Naive thymus-derived CD4-positive, alpha-beta T cell (primary cell): Measurements from ENCODE around the gene GRAMD1A. TPM values are rescaled to one million over a fixed set of nuclear protein-coding genes. Genes with fewer than 3 reads are reported as not detected.

ENCODE experiments used
- ATAC-seq: fragments of 150-1000 bp; cut with Tn5 transposase; 2 replicates; pipeline ENCODE4 v1.10.0; 2021; ENCODE audit warnings: mild to moderate bottlenecking, moderate library complexity
- CTCF ChIA-PET: fragments of 350-600 bp; sonication (Branson Sonifier 250); formaldehyde crosslinking; loops from one replicate; lab custom pipeline; 2021; ENCODE audit warnings: antibody characterized with exemption; lab: Charles Lee
- POLR2A ChIA-PET: fragments of 350-600 bp; sonication (Branson Sonifier 250); formaldehyde crosslinking; loops from one replicate; lab custom pipeline; 2021; ENCODE audit warnings: antibody characterized with exemption, inconsistent platforms; lab: Charles Lee
- DNase-seq, 9 donors: peaks; one replicate each; pipeline versions ENCODE4 v3.0.0 to v3.0.0-alpha.2; 2020 to 2022; ENCODE audit warnings: mixed read lengths in 1 of 9
- H3K27ac ChIP-seq: one replicate; pipeline ENCODE4 v1.7.0; 2013; ENCODE audit warnings: mild to moderate bottlenecking, low read depth, low read length, moderate library complexity
- H3K27me3 ChIP-seq, 2 donors: one replicate each; pipeline ENCODE4 v1.7.0; 2013; ENCODE audit warnings: low read length in 2 of 2, mild to moderate bottlenecking in 2 of 2, moderate library complexity in 2 of 2; ENCODE audit not compliant: control insufficient read depth in 2 of 2, insufficient read depth in 2 of 2
- H3K36me3 ChIP-seq, 3 experiments: 1 replicate in 2 of 3; 2 replicates in 1 of 3; pipeline ENCODE4 v1.7.0; 2013; ENCODE audit warnings: low read length in 3 of 3, mild to moderate bottlenecking in 3 of 3, moderate library complexity in 1 of 3; ENCODE audit not compliant: insufficient read depth in 3 of 3, control insufficient read depth in 2 of 3
- H3K4me1 ChIP-seq, 2 donors: one replicate each; pipeline ENCODE4 v1.7.0; 2013; ENCODE audit warnings: low read length in 2 of 2, mild to moderate bottlenecking in 2 of 2, moderate library complexity in 1 of 2; ENCODE audit not compliant: control insufficient read depth in 2 of 2, insufficient read depth in 2 of 2
- H3K4me3 ChIP-seq: 2 replicates; pipeline ENCODE4 v1.7.0; 2013; ENCODE audit warnings: mild to moderate bottlenecking, low read length
- H3K9me3 ChIP-seq, 3 experiments: 1 replicate in 2 of 3; 2 replicates in 1 of 3; pipeline ENCODE4 v1.7.0; 2013; ENCODE audit warnings: low read length in 3 of 3; ENCODE audit not compliant: control insufficient read depth in 2 of 3
- H3K27ac Mint-ChIP-seq, 9 donors: one replicate each; pipeline ENCODE4 v1.8.0; 2020 to 2022; ENCODE audit warnings: mixed read lengths in 9 of 9, mild to moderate bottlenecking in 8 of 9, moderate library complexity in 5 of 9, inconsistent platforms in 2 of 9
- H3K27me3 Mint-ChIP-seq, 5 donors: one replicate each; pipeline ENCODE4 v1.8.0; 2021 to 2022; ENCODE audit warnings: mixed read lengths in 5 of 5, mild to moderate bottlenecking in 1 of 5
- H3K36me3 Mint-ChIP-seq, 5 donors: one replicate each; pipeline ENCODE4 v1.8.0; 2020 to 2022; ENCODE audit warnings: mixed read lengths in 5 of 5, mild to moderate bottlenecking in 3 of 5, inconsistent platforms in 1 of 5
- H3K4me1 Mint-ChIP-seq, 7 donors: one replicate each; pipeline ENCODE4 v1.8.0; 2020 to 2022; ENCODE audit warnings: mixed read lengths in 7 of 7, mild to moderate bottlenecking in 3 of 7, inconsistent platforms in 1 of 7
- H3K4me3 Mint-ChIP-seq, 10 donors: one replicate each; pipeline ENCODE4 v1.8.0; 2020 to 2022; ENCODE audit warnings: mild to moderate bottlenecking in 10 of 10, mixed read lengths in 10 of 10, moderate library complexity in 6 of 10, inconsistent platforms in 2 of 10
- H3K9me3 Mint-ChIP-seq, 11 donors: one replicate each; pipeline ENCODE4 v1.8.0; 2020 to 2022; ENCODE audit warnings: mixed read lengths in 11 of 11, mild to moderate bottlenecking in 4 of 11, inconsistent platforms in 1 of 11, moderate library complexity in 1 of 11
- intact Hi-C, 2 donors: fragments of 100-400 bp; cut with micrococcal nuclease; formaldehyde crosslinking; loops; one replicate each; pipeline ENCODE4 v1.15.1; 2023
- polyA plus RNA-seq, 2 donors: library from polyadenylated mRNA; unstranded; fragments of 300-500 nt; fragmentation: Illumina TruSeq; gene quantifications; one replicate each; pipeline ENCODE4 v1.2.3, GENCODE V29; 2021
- total RNA-seq, 6 experiments: library from RNA in 5 of 6; stranded (reverse) in 5 of 6; gene quantifications; 1 replicate in 5 of 6; 2 replicates in 1 of 6; pipeline ENCODE4 v1.2.3 and lab custom pipeline; 2021 to 2026

Gene GRAMD1A
- total and polyA plus RNA-seq, 7 experiments from 2014 or later, result 33.6 to 286 (median 167) TPM

DNA sequence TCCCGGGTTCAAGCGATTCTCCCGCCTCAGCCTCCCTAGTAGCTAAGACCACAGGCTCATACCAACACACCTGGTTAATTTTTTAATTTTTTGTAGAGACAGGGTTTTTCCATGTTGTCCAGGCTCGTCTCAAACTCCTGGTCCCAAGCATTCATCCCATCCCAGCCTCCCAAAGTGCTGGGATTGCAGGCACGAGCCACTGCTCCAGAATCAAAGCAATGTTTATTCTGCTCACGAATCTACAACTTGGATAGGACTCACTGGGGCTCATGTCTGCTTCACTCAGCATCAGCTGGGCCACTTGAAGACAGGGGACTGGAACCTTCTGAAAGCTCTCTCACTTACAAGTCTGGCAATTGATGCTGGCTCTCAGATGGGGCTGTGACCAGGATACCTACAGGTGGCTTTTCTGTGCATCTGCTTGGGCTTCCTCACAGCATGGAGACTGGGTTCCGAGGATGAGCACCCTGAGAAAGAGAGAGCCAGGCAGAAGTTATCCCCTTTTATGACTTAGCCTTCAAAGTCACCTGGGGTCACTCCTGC, 27.9 kb upstream of the GRAMD1A start:
- Mint-ChIP-seq H3K36me3 (peaks cover 0 to 8% (median 7%) of the 10 kb centered on the region in 5 donors), H3K4me1 (peaks cover 6 to 34% (median 26%) of the 10 kb centered on the region in 7 donors), H3K9me3 (peaks cover 0 to 32% (median 11%) of the 10 kb centered on the region in 11 donors), H3K4me3 (no peak overlapping the region), H3K27ac (peak overlapping the region in 2 of 9 donors; percentile 16 to 86), H3K27me3 (peaks cover 0 to 10% (median 0%) of the 10 kb centered on the region in 5 donors)
- Histone ChIP-seq H3K9me3 (peaks cover 0 to 16% (median 0%) of the 10 kb centered on the region in 3 experiments), H3K36me3 (no peaks in the 10 kb centered on the region), H3K27ac (no peak overlapping the region), H3K4me3 (no peak overlapping the region), H3K27me3 (no peaks in the 10 kb centered on the region), H3K4me1 (peaks cover 8 to 9% of the 10 kb centered on the region in 2 donors)
- DNase-seq, result no peak
- CTCF ChIA-PET, result interaction anchor here (0.6 to 8.2 kb wide), 11 partner anchors 10 to 95 kb away, joined by 3 to 138 read pairs (median 4); partner anchors contain the start of gene GRAMD1A
- no peak for ATAC-seq
- POLR2A ChIA-PET, result interaction anchor here (0.7 to 13.6 kb wide), 11 partner anchors 9 to 169 kb away, joined by 3 to 134 read pairs (median 4); partner anchors contain the start of gene GRAMD1A
- intact Hi-C loops, result loop anchor here (2.0 to 5.0 kb wide), 5 partner anchors 31 to 240 kb away; partner anchors contain the start of gene ZNF181 (in 1 of the 2)

GRCh38 chr19:34974646-34975045, 25.5 kb upstream of the GRAMD1A start:
- peaks cover 0 to 8% (median 4%) of the 10 kb centered on the region in 5 donors for H3K36me3 Mint-ChIP-seq
- H3K4me3 Mint-ChIP-seq, result peak overlapping the region in 4 of 10 donors; percentile 29 to 91 (median 38)
- Histone ChIP-seq H3K4me3 (no peak overlapping the region), H3K36me3 (no peaks in the 10 kb centered on the region), H3K27me3 (no peaks in the 10 kb centered on the region), H3K27ac (no peak overlapping the region), H3K4me1 (peaks cover 8 to 9% of the 10 kb centered on the region in 2 donors), H3K9me3 (peaks cover 0 to 9% (median 0%) of the 10 kb centered on the region in 3 experiments)
- peaks cover 0 to 7% (median 0%) of the 10 kb centered on the region in 5 donors for H3K27me3 Mint-ChIP-seq
- peak overlapping the region in 4 of 9 donors; percentile 23 to 86 (median 78) for H3K27ac Mint-ChIP-seq
- H3K4me1 Mint-ChIP-seq, result peaks cover 11 to 35% (median 26%) of the 10 kb centered on the region in 7 donors
- DNase-seq, result no peak
- POLR2A ChIA-PET, result interaction anchor here (0.5 to 13.6 kb wide), 8 partner anchors 11 to 237 kb away, joined by 3 to 134 read pairs (median 5); partner anchors contain the start of gene GRAMD1A
- CTCF ChIA-PET, result interaction anchor here (1.1 to 8.2 kb wide), 5 partner anchors 11 to 136 kb away, joined by 3 to 138 read pairs (median 10); no protein-coding TSS in a partner anchor
- ATAC-seq, result no peak
- intact Hi-C loops, result loop anchor here in 1 of 2 donors (5.0 kb wide), 2 partner anchors 122 to 242 kb away; partner anchors contain the start of gene ZNF181
- peaks cover 0 to 14% (median 6%) of the 10 kb centered on the region in 11 donors for H3K9me3 Mint-ChIP-seq

DNA sequence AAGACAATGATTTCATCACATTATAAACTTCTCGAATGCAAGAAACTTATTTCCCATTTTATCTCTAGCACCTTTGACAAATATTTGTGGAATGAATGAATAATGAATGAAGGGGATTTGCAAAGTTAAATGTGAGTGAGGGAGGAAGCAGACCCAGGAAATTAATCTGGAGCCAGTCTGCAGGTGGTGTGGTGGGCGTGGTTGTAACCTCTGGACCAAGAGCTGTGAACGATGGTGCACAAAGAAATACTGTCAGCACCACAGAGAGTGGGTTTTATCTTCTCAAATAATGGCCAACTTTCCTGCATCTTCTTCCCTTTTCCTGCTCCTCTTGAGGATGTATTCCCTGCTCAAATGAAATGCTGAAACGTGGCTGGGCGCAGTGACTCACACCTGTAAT, 25.1 kb upstream of the GRAMD1A start:
- Histone ChIP-seq H3K27me3 (no peaks in the 10 kb centered on the region), H3K4me3 (no peak overlapping the region), H3K9me3 (peaks cover 0 to 9% (median 0%) of the 10 kb centered on the region in 3 experiments), H3K4me1 (peaks cover 8 to 9% of the 10 kb centered on the region in 2 donors), H3K27ac (no peak overlapping the region), H3K36me3 (no peaks in the 10 kb centered on the region)
- no peak for ATAC-seq
- Mint-ChIP-seq H3K4me1 (peaks cover 11 to 35% (median 26%) of the 10 kb centered on the region in 7 donors), H3K9me3 (peaks cover 0 to 14% (median 5%) of the 10 kb centered on the region in 11 donors), H3K27ac (peak overlapping the region in 3 of 9 donors; percentile 17 to 76 (median 23)), H3K4me3 (peak overlapping the region in 3 of 10 donors; percentile 29 to 91 (median 30)), H3K36me3 (peaks cover 0 to 8% (median 4%) of the 10 kb centered on the region in 5 donors), H3K27me3 (peaks cover 0 to 7% (median 0%) of the 10 kb centered on the region in 5 donors)
- CTCF ChIA-PET, result interaction anchor here (1.1 to 8.2 kb wide), 4 partner anchors 11 to 136 kb away, joined by 3 to 138 read pairs (median 20); no protein-coding TSS in a partner anchor
- DNase-seq, result no peak
- POLR2A ChIA-PET, result interaction anchor here (1.5 to 13.6 kb wide), 5 partner anchors 10 to 38 kb away, joined by 5 to 134 read pairs (median 21); partner anchors contain the start of gene GRAMD1A
- intact Hi-C loops, result no loop called here

DNA sequence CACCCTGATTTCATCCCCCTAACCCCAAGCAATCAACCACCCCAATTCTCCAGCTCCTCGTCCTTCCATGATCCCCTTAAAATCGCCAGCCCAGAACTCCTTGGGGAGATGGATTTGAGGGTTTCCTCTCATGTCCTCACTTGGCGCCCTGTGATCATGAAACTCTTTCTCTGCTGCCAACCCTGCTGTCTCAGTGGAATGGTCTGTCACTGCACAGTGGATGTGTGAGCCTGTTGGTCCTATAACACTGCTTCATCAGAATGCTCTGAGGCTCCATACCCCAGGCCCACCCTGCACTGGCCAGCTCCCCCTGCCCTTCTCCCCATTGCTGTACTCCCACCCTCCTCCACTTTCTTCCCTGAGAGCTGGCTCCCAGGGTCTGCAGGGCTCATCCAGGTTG, 23.5 kb upstream of the GRAMD1A start:
- H3K36me3 ChIP-seq, result no peaks in the 10 kb centered on the region
- H3K4me3 ChIP-seq, result no peak overlapping the region
- H3K9me3 ChIP-seq, result peaks cover 0 to 9% (median 0%) of the 10 kb centered on the region in 3 experiments
- peaks cover 8 to 9% of the 10 kb centered on the region in 2 donors for H3K4me1 ChIP-seq
- peaks cover 0 to 14% (median 5%) of the 10 kb centered on the region in 11 donors for H3K9me3 Mint-ChIP-seq
- H3K27ac Mint-ChIP-seq, result peak overlapping the region in 1 of 9 donors; percentile 31
- H3K27me3 Mint-ChIP-seq, result peaks cover 0 to 7% (median 0%) of the 10 kb centered on the region in 5 donors
- CTCF ChIA-PET, result interaction anchor here (0.7 to 1.6 kb wide), 4 partner anchors 11 to 109 kb away, joined by 3 to 4 read pairs (median 4); no protein-coding TSS in a partner anchor
- H3K4me3 Mint-ChIP-seq, result peak overlapping the region in 1 of 10 donors; percentile 45
- POLR2A ChIA-PET, result interaction anchor here (0.9 to 13.6 kb wide), 5 partner anchors 8 to 37 kb away, joined by 5 to 134 read pairs (median 16); partner anchors contain the start of gene GRAMD1A
- ATAC-seq (no peak), DNase-seq (no peak)
- H3K27me3 ChIP-seq, result no peaks in the 10 kb centered on the region
- no peak overlapping the region for H3K27ac ChIP-seq
- peaks cover 0 to 8% (median 4%) of the 10 kb centered on the region in 5 donors for H3K36me3 Mint-ChIP-seq
- intact Hi-C loops, result no loop called here
- H3K4me1 Mint-ChIP-seq, result peaks cover 11 to 35% (median 26%) of the 10 kb centered on the region in 7 donors

DNA sequence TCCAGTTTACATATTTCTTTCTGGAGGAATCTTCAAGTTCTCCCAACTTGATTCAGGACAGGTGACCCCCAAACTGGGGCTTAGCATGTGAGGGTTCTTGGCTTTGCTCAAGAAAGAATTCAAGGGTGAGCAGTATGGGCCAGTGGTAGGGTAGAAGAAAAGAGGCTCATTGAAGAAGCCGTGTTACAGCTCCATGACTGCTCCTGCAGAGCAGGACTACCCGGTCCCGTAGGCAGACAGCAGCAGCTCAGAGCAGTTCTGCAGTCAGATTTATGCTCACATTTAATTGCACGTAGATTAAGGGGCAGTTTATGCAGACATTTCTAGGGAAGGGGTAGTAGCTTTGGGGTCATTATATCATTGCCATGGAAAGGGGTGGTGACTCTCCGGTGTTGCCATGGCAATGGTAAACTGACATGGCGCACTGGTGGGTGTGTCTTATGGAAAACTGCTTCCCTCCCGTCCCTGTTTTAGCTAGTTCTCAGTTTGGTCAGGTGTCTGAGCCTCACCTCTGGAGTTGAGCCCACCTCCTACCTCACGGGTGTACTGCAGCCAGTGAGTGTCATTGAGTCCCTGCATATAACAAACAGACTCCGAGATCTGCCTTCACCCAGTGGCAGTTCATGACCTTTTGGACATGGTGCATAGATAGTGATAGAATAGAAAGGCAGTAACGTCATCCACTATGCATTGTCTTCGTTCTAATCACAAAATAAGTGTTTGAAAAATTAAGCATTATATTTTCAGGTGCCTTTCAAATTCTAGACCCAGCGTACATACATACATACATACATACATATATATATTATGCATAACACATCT, 20.1 kb upstream of the GRAMD1A start:
- Mint-ChIP-seq H3K36me3 (peaks cover 0 to 8% (median 4%) of the 10 kb centered on the region in 5 donors), H3K27me3 (no peaks in the 10 kb centered on the region), H3K4me3 (no peak overlapping the region), H3K9me3 (peaks cover 0 to 14% (median 5%) of the 10 kb centered on the region in 11 donors), H3K27ac (no peak overlapping the region), H3K4me1 (peaks cover 1 to 20% (median 11%) of the 10 kb centered on the region in 7 donors)
- no peak overlapping the region for H3K27ac ChIP-seq
- no peak overlapping the region for H3K4me3 ChIP-seq
- DNase-seq (no peak), ATAC-seq (no peak)
- intact Hi-C loops, result no loop called here
- no peaks in the 10 kb centered on the region for H3K36me3 ChIP-seq
- H3K9me3 ChIP-seq, result peaks cover 0 to 9% (median 0%) of the 10 kb centered on the region in 3 experiments
- H3K4me1 ChIP-seq, result peaks cover 0 to 3% of the 10 kb centered on the region in 2 donors
- CTCF ChIA-PET, result interaction anchor here (1.2 kb wide), 1 partner anchor 35 kb away, joined by 3 read pairs; no protein-coding TSS in a partner anchor
- POLR2A ChIA-PET, result interaction anchor here (0.8 to 13.6 kb wide), 6 partner anchors 11 to 33 kb away, joined by 3 to 134 read pairs (median 4); partner anchors contain the start of gene GRAMD1A
- no peaks in the 10 kb centered on the region for H3K27me3 ChIP-seq
